SKM-1 (cell line): ENCODE data around the gene PDE4B.
"Not testable (repeated sequence)": the region's sequence is repeated elsewhere in the genome, so short reads cannot be mapped to it uniquely, and the experiment has no call there.

Source experiments
- DNase-seq: peaks from one replicate; lab custom pipeline; 2025; ENCODE audit not compliant: unreplicated experiment; lab: John Stamatoyannopoulos, UW

Gene PDE4B

DNA sequence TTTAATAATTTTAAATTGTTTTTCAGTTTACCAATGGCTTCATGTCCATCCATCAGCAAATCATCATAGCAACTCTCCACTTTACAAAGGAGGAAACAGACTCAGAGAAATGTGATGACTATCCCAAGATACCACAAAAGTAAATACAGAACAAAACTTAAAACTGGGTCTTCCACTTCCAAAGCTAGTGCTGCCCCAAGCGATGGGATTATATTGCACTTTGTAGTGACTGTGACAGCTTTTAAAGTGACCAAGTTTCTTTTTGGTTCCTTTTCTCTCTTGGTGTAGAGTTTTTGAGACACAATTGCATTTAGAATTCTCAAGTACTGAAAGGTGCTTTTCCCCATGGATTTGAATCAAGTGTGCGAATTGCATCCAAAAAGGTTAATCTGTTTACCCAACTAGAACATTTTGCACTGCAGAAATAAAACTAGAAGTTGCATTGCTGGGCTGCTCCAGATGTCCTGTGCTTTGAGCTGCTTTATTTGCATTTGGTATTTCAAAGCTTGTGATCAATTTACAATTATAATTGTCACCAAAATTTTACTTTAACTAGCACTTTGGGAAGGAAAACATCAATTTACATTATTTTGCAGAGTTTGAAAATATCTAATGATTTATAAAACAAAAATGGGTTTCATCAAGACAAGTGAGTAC lies 320.2 kb downstream of the PDE4B start:
- no peak for DNase-seq

DNA sequence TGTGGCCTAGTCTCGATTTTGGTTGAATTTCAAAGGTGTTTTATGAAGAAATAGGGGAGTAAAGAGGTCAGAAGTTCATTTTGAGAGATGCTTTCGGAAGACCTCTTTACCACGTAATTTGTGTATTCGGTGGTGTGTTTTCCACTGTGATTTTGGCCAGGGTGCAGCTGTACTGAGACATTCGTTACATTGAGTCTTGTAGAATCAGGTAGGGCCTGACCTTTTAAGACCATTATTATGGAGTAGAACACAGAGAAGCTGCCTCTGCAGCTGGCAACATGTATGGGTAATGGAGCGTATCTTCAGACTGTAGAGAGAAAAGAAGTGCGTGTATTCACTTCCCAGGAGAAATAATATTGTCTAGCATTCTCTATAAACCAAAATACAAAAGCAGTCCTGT lies 326.5 kb downstream of the PDE4B start:
- DNase-seq: no peak

DNA sequence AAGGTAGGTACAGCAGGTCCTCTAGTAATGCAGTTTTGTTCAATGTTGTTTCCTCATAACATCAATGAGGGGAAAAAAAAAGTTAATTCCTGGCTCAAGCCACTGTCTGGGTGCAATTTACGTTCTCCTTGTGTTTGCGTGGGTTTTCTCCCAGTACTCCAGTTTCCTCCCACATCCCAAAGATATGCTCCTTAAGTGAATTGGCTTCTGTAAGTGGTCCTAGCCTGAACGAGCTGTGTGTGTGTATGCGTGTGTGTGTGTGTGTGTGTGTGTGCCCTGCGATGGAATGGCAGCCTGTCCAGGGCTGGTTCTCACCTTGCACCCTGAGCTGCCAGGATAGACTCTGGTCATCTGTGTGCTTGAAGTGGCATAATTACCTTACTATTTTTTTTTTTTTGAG lies 332.0 kb downstream of the PDE4B start:
- DNase-seq: no peak

DNA sequence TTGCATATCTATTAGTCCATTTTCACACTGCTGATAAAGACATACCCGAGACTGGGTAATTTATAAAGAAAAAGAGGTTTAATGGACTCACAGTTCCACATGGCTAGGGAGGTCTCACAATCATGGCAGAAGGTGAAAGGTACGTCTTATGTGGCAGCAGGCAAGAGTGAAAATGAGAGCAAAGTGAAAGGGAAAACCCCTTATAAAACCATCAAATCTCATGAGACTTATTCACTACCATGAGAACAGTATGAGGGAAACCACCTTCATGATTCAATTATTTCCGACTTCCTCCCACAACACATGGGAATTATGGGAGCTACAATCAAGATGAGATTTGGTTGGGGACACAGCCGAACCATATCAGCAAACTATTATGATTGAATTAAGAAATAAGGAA lies 335.9 kb downstream of the PDE4B start:
- DNase-seq: not testable (repeated sequence)

DNA sequence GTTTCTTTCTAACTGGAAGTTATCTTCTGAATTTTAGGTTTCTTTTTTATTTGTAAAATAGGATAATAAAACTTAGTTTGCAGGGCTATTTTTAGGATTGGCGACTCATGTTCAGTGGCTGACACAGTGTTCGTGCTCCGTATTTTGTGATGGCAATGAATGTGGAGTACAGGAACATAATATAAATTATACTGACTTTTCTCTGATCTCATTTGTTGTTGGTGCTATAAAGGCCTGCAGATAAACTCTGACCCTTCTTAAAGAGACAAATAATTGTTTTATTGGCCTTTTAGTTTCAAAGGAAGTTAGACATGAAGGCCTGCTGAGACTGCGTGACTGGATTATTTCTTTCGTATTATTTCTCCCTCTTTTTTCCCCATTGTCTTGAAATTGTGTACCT lies 339.6 kb downstream of the PDE4B start:
- DNase-seq: no peak

DNA sequence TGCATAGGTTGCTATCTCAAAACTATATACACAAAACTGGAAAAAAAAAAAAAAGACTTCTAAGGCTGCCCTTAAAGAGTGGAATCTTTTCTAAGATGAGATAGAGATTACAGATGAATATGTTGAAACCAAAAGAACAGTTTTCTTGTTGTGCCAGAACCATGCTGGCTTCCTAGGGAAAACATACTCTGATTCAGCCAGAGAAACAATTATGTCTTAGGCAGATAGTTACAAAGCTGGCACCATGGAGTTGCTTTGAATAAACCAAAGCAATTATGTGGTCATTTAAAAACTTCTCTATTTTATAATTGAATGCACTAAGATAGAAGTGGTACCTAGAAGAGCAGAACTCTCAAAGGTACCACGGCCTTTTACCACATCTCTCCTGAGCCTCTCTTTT lies 341.3 kb downstream of the PDE4B start:
- DNase-seq: no peak

DNA sequence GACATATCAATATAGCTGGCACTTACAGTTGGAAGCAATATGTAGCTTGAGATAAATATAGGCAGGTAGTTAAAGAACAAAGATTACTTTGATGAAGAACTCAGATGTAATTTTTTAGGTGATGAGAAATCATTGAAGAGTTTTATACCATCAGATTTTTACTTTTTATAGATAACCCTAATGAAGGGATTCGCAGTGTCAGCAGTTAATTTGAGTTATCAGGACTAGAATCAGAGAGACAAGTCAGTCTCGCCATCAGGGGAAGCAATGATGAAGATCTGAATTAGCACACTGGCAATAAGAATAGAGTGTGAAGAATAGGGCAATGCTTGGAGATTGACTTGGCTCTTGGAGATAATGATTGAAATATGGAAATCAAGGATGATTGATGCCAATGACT lies 342.5 kb downstream of the PDE4B start:
- no peak for DNase-seq

DNA sequence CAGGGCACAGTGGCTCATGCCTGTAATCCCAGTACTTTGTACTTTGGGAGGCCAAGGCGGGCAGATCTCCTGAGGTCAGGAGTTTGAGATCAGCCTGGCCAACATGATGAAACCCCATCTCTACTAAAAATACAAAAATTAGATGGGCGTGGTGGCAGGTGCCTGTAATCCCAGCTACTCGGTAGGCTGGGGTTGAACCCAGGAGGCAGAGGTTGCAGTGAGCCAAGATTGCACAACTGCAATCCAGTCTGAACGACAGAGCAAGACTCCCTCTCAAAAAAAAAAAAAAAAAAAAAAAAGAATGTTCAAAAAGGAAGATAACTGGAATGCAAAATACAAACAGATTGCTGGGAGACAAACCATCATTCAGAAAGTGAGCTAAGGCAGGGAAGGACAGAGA lies 343.7 kb downstream of the PDE4B start:
- not testable (repeated sequence) for DNase-seq

DNA sequence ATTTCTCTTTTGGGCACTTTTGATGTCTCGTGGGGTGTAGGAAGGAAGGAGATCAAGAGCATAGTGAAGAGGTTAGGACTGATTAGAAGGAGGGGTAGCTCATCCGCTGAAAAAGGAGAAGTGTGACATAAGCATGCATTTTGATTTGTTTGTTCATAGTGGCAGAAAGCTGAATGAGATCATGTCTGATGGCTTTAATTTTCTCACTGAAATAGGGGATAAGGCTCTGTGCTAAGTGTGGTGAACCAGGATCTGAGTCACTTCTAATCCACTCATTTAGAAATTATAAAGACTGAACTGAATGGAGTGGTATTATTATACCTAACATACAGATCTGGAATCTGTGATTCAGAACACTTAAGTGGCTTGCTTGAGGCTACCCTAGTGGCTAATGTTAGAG lies 344.5 kb downstream of the PDE4B start:
- no peak for DNase-seq

DNA sequence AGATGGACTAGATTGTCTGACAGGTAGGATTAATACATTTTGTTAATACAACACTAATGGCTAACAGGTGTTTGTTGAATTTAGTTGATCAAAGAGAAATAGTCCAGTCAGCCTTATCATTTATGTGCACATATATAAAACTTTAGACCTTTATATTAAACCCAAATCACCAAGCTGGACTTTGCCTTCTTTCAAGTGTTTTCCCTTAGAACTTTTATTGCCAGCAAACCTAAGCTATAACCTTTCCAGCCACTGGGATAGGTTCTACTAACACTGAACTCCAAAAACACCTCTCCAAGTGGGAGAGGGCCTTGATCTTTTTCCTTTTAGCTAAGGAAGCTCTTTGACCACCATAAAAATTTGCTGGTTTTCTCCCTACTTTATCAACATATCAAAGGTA lies 345.9 kb downstream of the PDE4B start:
- DNase-seq: no peak

DNA sequence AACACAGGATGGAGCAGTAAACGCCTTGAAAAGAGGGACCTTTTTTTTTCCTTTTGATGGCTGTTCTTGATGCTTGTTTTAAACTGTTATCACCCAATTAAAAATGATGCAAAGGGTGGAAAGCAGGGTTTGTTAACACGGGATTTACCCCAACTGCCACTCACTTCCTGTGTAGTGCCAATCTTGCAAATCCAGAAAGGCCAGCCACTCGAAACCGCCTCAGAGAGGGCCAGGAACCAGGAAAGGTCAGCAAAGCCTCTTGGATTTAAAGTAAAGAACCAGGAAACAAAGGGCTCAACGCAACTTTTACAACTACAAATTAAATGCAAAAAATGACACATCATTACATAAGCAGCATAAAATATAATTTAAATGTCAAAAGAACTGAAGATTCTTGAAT lies 347.4 kb downstream of the PDE4B start:
- DNase-seq: no peak

DNA sequence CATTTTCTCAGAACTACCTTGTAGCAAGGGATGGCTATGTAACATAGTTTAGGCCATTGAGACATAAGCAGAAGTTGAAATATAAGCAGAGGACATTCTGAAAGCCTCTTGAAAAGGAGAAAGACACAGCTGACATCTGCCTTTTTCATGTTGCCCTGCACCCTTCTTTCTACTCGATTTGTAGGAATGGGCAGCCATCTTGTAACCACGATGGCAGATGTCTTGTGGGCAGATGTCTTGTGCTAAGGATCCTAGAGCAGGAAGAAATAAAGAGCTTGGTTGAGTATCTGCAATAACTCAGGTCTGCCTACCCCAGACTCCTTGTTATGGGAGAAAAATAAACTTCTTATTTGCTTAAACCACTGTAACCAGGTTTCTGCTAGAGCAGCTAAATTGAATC lies 351.0 kb downstream of the PDE4B start:
- DNase-seq: no peak

DNA sequence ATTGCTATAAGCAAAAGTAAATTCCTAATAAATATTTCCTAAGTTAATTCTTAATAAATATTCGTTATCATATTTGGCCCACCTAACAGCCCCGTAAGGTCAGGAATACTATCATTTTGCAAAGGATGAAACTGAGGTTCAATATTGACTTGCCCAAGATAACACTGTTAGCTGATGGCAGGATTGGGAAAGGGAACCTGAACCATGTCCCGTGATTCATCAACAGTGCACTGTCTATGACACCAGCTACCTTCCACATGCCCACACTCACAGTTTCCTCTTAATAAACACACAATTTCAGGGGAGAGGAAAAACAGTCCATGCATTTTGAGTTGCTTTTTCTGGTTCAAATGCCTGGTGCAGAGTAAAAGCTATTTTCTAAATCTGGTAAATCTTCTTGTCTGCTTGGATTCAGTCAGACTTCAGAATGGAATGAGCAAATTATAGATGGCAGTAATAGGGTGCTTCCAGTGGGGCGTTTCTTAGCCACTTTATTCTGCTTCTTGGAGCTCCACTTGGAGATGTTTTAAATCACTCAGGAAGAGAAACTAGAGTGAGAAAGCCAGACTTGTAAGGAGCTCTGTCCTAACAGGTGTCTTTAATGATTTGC lies 354.6 kb downstream of the PDE4B start:
- DNase-seq: no peak

DNA sequence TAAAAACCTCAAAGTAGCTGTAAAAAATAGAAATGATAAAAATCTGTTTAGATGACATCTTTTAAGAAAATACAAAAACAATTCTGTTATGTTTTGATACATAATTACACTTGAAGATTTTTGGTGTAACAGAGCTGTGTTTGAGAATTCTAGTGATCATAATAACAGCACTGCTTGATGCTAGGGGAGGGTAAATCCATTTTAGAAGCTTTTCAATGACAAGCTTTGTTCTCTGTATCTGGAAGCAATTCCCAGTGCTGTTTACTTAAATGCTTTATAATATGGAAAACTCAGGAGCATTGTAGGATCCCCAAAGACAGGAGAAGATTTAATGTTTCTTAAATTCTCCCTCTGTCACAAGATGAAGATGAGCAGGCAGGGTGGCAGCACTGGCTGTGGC lies 359.3 kb downstream of the PDE4B start:
- DNase-seq: no peak

DNA sequence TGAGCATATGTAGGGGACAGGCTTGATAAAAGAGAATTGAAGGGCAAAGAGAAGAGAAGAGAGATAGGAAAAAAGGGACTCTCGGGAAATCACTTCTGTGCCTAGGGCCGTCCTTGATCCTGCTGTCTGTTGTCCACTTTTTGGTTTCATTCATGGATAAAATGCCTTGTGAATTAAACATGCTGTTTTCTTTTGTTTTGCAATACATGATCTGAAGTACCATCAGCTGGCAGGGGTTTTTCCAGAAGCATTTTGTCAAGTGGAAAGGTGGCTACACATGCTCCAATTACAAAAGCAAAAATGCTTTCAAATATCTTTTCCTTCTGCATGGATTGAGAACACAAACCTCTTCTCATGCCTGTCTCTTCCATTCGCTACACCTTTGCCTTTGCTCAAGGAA lies 361.7 kb downstream of the PDE4B start:
- DNase-seq: no peak

DNA sequence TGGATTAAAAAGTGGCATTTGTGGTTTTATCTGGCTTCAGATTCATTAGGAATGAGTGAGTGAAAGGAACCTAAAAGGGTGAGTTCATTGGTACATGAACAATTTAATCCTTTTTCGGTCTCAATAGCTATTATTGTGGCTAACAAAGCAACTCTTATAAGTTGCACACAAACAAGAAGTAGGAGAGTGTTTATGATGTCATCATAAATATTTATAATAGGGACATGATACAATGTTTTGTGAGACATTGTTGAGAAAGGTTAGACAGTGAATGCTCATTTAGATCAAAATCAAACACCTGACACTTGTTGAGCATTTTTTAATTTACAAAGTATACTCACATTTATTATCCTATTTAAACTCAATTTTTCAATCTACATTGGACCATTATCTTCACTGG lies 363.4 kb downstream of the PDE4B start:
- DNase-seq: no peak

DNA sequence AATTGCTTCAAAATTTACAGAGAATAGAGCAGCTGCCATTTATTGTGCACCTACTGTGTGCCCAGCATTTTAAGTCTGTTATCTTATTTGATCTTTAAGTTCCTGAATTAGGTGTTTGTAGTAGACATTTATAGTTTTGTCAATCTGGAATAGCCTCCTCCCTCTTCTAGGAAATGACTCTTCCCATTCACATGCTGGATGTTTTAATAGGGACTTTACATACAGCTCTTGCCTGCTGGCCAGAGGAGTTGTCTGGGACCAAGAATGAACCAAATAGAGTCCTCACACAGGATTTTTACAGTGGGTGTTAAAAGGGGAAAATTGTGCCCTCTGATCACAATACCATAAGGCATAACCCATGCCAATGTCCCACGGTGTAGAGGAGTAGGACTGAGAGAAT lies 367.1 kb downstream of the PDE4B start:
- DNase-seq: no peak

DNA sequence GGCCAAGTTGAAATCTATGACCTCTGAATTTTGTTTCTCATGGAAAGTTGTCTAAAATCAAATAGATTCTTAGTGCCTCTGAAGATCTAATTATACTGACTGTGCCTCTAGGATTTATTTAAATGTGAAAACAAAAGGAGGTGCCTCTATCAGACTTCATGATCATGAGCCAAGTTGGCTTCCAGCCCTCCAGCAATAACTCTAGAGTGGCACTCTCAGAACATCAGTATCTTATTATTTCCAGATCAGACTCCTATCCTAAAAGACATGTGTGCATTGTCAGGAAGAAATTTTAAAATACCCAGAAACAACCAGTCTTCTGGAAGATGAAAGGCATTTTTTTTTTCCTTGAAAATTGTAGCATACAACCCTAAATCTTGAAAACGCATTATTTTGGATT lies 368.0 kb downstream of the PDE4B start:
- DNase-seq: no peak

DNA sequence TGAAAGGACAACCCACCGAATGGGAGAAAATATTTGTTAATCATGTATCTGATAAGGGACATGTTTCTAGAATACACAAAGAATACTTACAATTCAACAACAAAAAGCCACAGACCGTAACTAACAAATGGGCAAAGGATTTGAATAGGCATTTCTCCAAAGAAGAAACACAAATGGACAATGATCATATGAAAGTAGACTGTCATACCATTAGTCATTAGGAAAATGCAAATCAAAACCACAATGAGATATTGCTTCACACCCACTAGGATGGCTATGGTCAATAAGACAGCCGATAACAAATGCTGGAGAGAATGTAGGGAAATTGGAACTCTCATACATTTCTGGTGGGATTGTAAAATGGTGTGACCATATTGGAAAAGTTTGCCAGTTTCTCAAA lies 374.1 kb downstream of the PDE4B start:
- no peak for DNase-seq

DNA sequence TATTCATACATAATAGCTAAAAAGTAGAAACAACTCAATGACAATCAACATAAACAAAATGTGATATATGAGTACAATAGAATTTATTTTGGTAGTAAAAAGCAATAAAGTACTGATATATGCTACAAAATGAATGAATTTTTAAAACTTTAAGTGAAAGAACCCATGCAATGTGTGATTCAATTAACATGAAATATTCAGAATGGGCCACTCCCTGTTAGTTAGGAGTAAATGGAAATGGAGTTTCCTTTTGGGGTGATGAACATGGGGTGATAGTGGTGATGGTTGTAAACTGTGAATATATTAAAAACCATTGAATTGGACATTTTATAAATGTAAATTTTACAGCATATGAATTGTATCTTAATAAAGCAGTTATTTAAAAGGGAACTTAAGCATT lies 374.6 kb downstream of the PDE4B start:
- DNase-seq: no peak

DNA sequence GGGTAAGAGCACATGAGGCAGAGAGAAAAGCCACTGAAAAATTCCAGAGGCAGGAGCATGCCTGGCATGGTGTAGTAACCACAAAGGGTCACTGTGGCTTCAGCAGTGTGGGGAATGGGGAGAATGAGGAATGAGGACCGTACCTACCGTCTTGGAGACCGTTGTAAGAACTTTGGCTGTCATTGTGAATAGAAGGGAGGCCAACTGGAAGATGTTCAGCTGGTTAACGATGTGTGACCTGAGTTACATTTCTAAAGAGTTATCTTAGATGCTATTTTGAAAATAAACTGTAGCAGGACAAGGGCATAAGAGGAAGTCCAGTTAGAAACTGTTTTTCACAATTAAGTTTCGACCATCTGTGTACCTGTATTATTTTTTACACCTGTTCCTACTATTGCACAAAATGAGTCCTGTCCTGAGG lies 375.8 kb downstream of the PDE4B start:
- no peak for DNase-seq

DNA sequence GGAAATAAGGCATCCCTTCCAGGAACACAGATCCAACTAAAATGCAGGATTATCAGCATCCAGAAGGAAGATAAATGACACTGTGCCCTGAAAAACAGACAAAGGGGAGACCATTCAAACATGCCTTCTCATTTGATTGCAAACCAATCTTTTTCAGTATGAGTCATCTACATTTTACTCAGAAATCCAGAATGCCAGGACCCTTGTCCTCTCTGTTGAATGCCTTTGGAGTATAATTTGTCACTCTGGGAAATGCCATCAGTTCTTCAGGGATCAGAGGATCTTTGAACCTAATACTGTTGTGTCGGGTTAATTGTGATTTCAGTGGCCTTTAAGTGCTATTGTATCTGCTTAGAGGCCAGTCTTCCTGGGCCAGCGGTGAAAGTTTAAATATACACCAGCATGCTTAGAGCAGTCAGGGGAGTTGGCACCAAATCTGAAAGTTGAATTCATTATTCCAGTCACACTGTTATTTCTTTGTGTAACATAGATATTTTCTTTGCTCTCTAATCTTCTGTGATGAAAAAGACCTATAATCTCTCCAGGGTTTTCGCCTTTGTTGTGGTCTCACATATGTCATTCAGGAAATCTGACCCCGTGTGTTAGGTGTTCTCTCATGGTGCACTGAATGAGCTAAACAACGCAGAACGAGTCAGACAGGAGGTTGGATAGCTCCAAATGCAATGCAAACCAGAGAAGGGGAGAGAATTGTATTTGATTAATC lies 376.4 kb downstream of the PDE4B start:
- no peak for DNase-seq

DNA sequence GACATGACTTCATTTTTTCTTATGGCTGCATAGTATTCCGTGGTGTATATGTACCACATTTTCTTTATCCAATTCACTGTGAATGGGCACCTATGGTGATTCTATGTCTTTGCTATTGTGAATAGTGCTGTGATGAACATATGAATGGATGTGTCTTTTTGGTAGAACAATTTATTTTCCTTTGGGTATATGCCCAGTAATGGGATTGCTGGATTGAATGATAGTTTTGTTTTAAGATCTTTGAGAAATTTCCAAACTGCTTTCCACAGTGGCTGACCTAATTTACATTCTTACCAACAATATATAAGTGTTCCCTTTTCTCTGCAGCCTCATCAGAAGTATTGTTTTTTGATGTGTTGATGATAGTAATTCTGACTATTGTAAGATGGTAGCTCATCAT lies 379.6 kb downstream of the PDE4B start:
- no peak for DNase-seq
